Parathyroid adenoma (tissue), 2 donors: ENCODE results near the gene DOCK3.

Source experiments
- H2AFZ ChIP-seq: fragments of 300-600 bp; sonication (generic); one replicate; pipeline ENCODE4 v1.7.0; 2017; ENCODE audit warnings: antibody characterized with exemption, mild to moderate bottlenecking
- H3K27ac ChIP-seq: fragments of 300-600 bp; sonication (generic); one replicate; pipeline ENCODE4 v1.7.0; 2017
- H3K27me3 ChIP-seq: fragments of 300-600 bp; sonication (generic); one replicate; pipeline ENCODE4 v1.7.0; 2017; ENCODE audit warnings: low read length; ENCODE audit not compliant: control insufficient read depth, insufficient read depth
- H3K36me3 ChIP-seq: fragments of 300-600 bp; sonication (generic); one replicate; pipeline ENCODE4 v1.7.0; 2017; ENCODE audit warnings: low read length; ENCODE audit not compliant: control insufficient read depth, insufficient read depth
- H3K4me1 ChIP-seq: fragments of 300-600 bp; sonication (generic); one replicate; pipeline ENCODE4 v1.7.0; 2017; ENCODE audit warnings: control low read depth
- H3K4me2 ChIP-seq: fragments of 300-600 bp; sonication (generic); one replicate; pipeline ENCODE4 v1.7.0; 2017; ENCODE audit warnings: low read length
- H3K4me3 ChIP-seq: fragments of 300-600 bp; sonication (generic); one replicate; pipeline ENCODE4 v1.7.0; 2017; ENCODE audit warnings: low read depth, low read length
- H3K79me2 ChIP-seq: fragments of 300-600 bp; sonication (generic); one replicate; pipeline ENCODE4 v1.7.0; 2017; ENCODE audit warnings: control low read depth
- H3K9ac ChIP-seq: fragments of 300-600 bp; sonication (generic); one replicate; pipeline ENCODE4 v1.7.0; 2017; ENCODE audit warnings: mild to moderate bottlenecking
- H3K9me3 ChIP-seq: fragments of 300-600 bp; sonication (generic); one replicate; pipeline ENCODE4 v1.7.0; 2017; ENCODE audit warnings: low read length; ENCODE audit not compliant: control insufficient read depth
- CTCF ChIP-seq: fragments of 300-600 bp; sonication (generic); IDR thresholded peaks from one replicate; pipeline ENCODE4 v1.7.0; 2017; ENCODE audit warnings: antibody characterized with exemption, mild to moderate bottlenecking
- donor health status: primary hyperparathyroidism.

The DOCK3 gene

GRCh38 chr3:51388286-51389029 lies 713.7 kb downstream of the DOCK3 start:
- Histone ChIP-seq H3K9me3 (no peaks in the 10 kb centered on the region), H3K9ac (no peak overlapping the region), H3K36me3 (no peaks in the 10 kb centered on the region), H3K27ac (peak overlapping the region; percentile 40), H3K4me3 (no peak overlapping the region), H2AFZ (no peak overlapping the region), H3K79me2 (peaks cover 17% of the 10 kb centered on the region), H3K4me2 (no peak overlapping the region), H3K4me1 (peaks cover 28% of the 10 kb centered on the region), H3K27me3 (no peaks in the 10 kb centered on the region)
- TF ChIP-seq CTCF = peak; percentile 25

DNA sequence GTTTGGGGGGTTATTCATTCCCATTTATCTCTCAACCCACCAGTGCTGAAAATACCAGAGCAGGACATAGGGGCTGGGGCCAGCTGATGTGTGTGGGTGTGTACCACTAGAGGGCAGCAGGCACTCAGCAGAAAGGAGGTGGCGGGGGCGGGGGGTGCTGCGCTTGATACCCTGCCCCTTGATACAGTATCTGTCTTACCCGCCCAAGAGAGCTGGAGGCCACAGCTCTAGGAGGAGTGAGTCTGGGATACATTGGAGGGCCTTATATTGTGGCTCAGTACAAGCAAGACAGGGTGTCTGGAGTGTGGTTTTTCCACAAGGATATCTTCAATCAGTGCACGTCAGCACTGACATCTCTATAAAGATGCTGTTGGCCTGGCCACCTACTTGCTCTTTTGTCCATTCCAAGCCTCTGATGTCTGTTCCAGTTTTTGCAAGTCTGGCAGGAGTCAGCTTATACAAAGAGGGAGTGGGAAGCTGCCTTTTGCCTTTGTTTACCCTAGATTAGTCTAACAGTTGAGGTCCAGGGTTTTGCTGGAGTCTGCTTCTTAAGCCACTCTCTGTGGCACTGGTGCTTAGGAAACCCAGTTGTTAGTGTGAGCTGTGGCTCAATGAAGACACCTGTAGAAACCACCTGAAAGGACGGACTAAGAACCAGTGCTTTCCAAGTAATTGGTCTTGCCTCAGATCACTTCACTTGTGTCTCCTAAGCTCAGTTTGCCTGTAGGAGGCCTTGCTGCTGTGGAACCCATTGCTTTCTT lies 714.9 kb downstream of the DOCK3 start:
- Histone ChIP-seq H3K4me1 (peaks cover 21% of the 10 kb centered on the region), H3K27ac (no peak overlapping the region), H3K4me2 (no peak overlapping the region), H3K9ac (no peak overlapping the region), H3K36me3 (no peaks in the 10 kb centered on the region), H2AFZ (no peak overlapping the region), H3K79me2 (peaks cover 18% of the 10 kb centered on the region), H3K27me3 (no peaks in the 10 kb centered on the region), H3K4me3 (no peak overlapping the region), H3K9me3 (no peaks in the 10 kb centered on the region)
- TF ChIP-seq CTCF = peak; percentile 62

- peak overlapping the region; percentile 38 for H3K4me3 ChIP-seq
These were observed 715.7 kb downstream of the DOCK3 start for GRCh38 chr3:51390246-51391074.

GRCh38 chr3:51391075-51391565 lies 716.4 kb downstream of the DOCK3 start, which contains the start of gene RBM15B:
TSS of gene RBM15B (plus strand) at chr3:51391285. CDS start at chr3:51391400, 115 bp downstream.
- H3K4me1 ChIP-seq = peaks cover 21% of the 10 kb centered on the region
- H3K4me3 ChIP-seq = peak within 1 kb of the TSS; percentile 69
- H3K27me3 ChIP-seq = no peaks in the 10 kb centered on the region
- peak; percentile 84 for TF ChIP-seq CTCF
- peak within 1 kb of the TSS; percentile 79 for H2AFZ ChIP-seq
- peaks cover 18% of the 10 kb centered on the region for H3K79me2 ChIP-seq
- no peaks in the 10 kb centered on the region for H3K36me3 ChIP-seq
- no peaks in the 10 kb centered on the region for H3K9me3 ChIP-seq
- H3K9ac ChIP-seq = no peak within 1 kb of the TSS
- peak within 1 kb of the TSS; percentile 74 for H3K4me2 ChIP-seq
- peak within 1 kb of the TSS; percentile 79 for H3K27ac ChIP-seq

More at GRCh38 chr3:51390246-51391074, 715.7 kb downstream of the DOCK3 start:
- no peak for TF ChIP-seq CTCF
- Histone ChIP-seq H3K9me3 (no peaks in the 10 kb centered on the region), H3K79me2 (peaks cover 18% of the 10 kb centered on the region), H3K36me3 (no peaks in the 10 kb centered on the region), H3K9ac (no peak overlapping the region), H3K27ac (peak overlapping the region; percentile 79), H3K4me1 (peaks cover 21% of the 10 kb centered on the region), H3K27me3 (no peaks in the 10 kb centered on the region), H2AFZ (peak overlapping the region; percentile 79), H3K4me2 (peak overlapping the region; percentile 60)
